Keratinocyte (primary cell): ENCODE data around the gene SLC51A. TPM values are rescaled to one million over a fixed set of nuclear protein-coding genes. Genes with fewer than 3 reads are reported as not detected.
"Not testable (repeated sequence)": the region's sequence is repeated elsewhere in the genome, so short reads cannot be mapped to it uniquely, and the experiment has no call there.

Experiments used
- DNase-seq: peaks from one replicate; pipeline ENCODE4 v3.0.0-alpha.2; 2011; ENCODE audit warnings: low read depth, missing footprints, low spot score
- FAIRE-seq: peaks from 2 replicates; lab custom pipeline; 2011; peaks lifted over from hg19 to GRCh38; lab: Jason Lieb, UNC
- H2AFZ ChIP-seq: 2 replicates; pipeline ENCODE4 v1.6.0; 2012; ENCODE audit warnings: low read length, control low read depth, inconsistent platforms; ENCODE audit not compliant: control insufficient read depth
- H3K27ac ChIP-seq: 2 replicates; pipeline ENCODE4 v1.5.1; 2011; ENCODE audit warnings: low read length; ENCODE audit not compliant: control insufficient read depth, insufficient read depth
- H3K27me3 ChIP-seq: 3 replicates; pipeline ENCODE4 v1.6.0; 2011; ENCODE audit warnings: low read length; ENCODE audit not compliant: control insufficient read depth, insufficient read depth; ENCODE audit errors: extremely low read depth
- H3K36me3 ChIP-seq, 2 experiments: 2 replicates in 1 of 2; 3 replicates in 1 of 2; pipeline ENCODE4 v1.5.1; 2011; ENCODE audit warnings: low read length in 2 of 2, mild to moderate bottlenecking in 1 of 2; ENCODE audit not compliant: control insufficient read depth in 2 of 2, insufficient read depth in 2 of 2; ENCODE audit errors: extremely low read depth in 1 of 2
- H3K4me1 ChIP-seq: 3 replicates; pipeline ENCODE4 v1.5.1; 2011; ENCODE audit warnings: low read length; ENCODE audit not compliant: control insufficient read depth, insufficient read depth; ENCODE audit errors: extremely low read depth
- H3K4me2 ChIP-seq: 3 replicates; pipeline ENCODE4 v1.6.0; 2011; ENCODE audit warnings: low read depth, low read length; ENCODE audit not compliant: control insufficient read depth, insufficient read depth; ENCODE audit errors: extremely low read depth
- H3K4me3 ChIP-seq, 3 experiments: fragments of 200-600 bp in 1 of 3; sonication (generic) in 1 of 3; 2 replicates in 2 of 3; 3 replicates in 1 of 3; pipeline ENCODE4 v1.5.1; 2011 to 2016; ENCODE audit warnings: low read length in 3 of 3, mild to moderate bottlenecking in 3 of 3, control low read depth in 2 of 3, inconsistent platforms in 1 of 3, low read depth in 1 of 3, mixed read lengths in 1 of 3, mixed run types in 1 of 3, moderate library complexity in 1 of 3; ENCODE audit not compliant: control insufficient read depth in 2 of 3, insufficient read depth in 2 of 3; ENCODE audit errors: extremely low read depth in 1 of 3
- H3K79me2 ChIP-seq: 2 replicates; pipeline ENCODE4 v1.6.0; 2012; ENCODE audit warnings: low read length; ENCODE audit not compliant: control insufficient read depth, insufficient read depth
- H3K9ac ChIP-seq: 3 replicates; pipeline ENCODE4 v1.6.0; 2011; ENCODE audit warnings: low read length; ENCODE audit not compliant: control insufficient read depth, insufficient read depth; ENCODE audit errors: extremely low read depth
- H3K9me1 ChIP-seq: 3 replicates; pipeline ENCODE4 v1.6.0; 2011; ENCODE audit warnings: low read length; ENCODE audit not compliant: control insufficient read depth, insufficient read depth; ENCODE audit errors: extremely low read depth
- H3K9me3 ChIP-seq: 2 replicates; pipeline ENCODE4 v1.5.1; 2012; ENCODE audit warnings: low read depth, low read length; ENCODE audit not compliant: control insufficient read depth
- H4K20me1 ChIP-seq: 3 replicates; pipeline ENCODE4 v1.6.0; 2011; ENCODE audit warnings: low read length; ENCODE audit not compliant: control insufficient read depth, insufficient read depth; ENCODE audit errors: extremely low read depth
- EZH2 ChIP-seq: IDR thresholded peaks from one replicate; pipeline ENCODE4 v1.6.1; 2012; ENCODE audit warnings: inconsistent platforms, mild to moderate bottlenecking, low read length, moderate library complexity
- dilution Hi-C: fragments of 300-500 bp; cut with MboI; formaldehyde crosslinking; loops from one replicate; pipeline ENCODE4 v1.7.0; 2020; ENCODE audit warnings: low sequenced_read_pairs; ENCODE audit not compliant: extremely low pct_ligation_motif_present
- polyA plus RNA-seq, 5 experiments: library from polyadenylated mRNA; depleted of rRNA in 3 of 5; stranded (reverse) in 3 of 5; stranded (forward) in 1 of 5; unstranded in 1 of 5; fragments of >200 nt; gene quantifications; 1 replicate in 1 of 5; 2 replicates in 3 of 5; 3 replicates in 1 of 5; pipeline versions ENCODE4 v1.2.1 to v1.2.3, GENCODE V29; 2011 to 2012; ENCODE audit warnings: missing spikeins in 2 of 5, low read depth in 1 of 5, low replicate concordance in 1 of 5
- TF ChIP-seq, protein P1 (sequence below), 3 experiments: IDR thresholded peaks in 1 of 3; conservative IDR thresholded peaks in 1 of 3; optimal IDR thresholded peaks in 1 of 3; 2 replicates in 2 of 3; 3 replicates in 1 of 3; pipeline versions ENCODE3 to v1.5.1; 2011; ENCODE audit warnings: low read length in 3 of 3, mild to moderate bottlenecking in 3 of 3, moderate library complexity in 2 of 3, control low read depth in 1 of 3, inconsistent platforms in 1 of 3; ENCODE audit not compliant: insufficient read depth in 2 of 3; ENCODE audit errors: extremely low read depth in 1 of 3

SLC51A gene
- polyA plus RNA-seq, 1 donor (not counting 4 experiments of a cell fraction or from before 2014, with no cell fraction given), result not detected

DNA sequence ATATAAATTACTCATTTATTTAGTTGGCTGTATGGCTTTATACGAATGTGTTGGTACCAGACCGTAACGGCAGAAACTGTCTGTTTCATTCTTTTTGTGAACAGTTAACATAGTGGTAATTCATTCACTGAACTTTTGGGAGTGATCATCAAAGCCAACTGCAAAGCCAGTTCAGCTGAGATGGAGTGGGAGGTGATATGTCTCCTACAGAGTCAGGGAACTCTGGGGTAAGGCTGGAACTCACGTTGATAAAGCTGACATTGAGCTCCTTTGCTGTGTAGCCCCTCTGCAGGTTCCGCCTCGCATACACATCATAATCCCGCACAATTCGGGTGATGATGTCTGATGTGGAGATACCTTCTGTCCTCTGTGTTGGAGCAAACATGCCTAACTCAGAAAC lies 25.4 kb downstream of the SLC51A start:
- dilution Hi-C loops, result no loop called here
- Histone ChIP-seq H2AFZ (no peak overlapping the region), H3K27ac (no peak overlapping the region)

DNA sequence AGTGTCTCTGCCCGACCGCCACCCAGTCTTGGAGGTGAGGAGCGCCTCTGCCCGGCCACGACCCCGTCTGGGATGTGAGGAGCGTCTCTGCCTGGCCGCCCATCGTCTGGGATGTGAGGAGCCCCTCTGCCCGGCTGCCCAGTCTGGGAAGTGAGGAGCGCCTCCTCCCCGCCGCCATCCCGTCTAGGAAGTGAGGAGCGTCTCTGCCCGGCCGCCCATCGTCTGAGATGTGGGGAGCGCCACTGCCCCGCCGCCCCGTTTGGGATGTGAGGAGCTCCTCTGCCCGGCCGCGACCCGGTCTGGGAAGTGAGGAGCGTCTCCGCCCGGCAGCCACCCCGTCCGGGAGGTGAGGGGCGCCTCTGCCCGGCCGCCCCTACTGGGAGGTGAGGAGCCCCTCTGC lies 27.8 kb downstream of the SLC51A start:
- H4K20me1 ChIP-seq, H3K4me3 ChIP-seq, DNase-seq, H3K4me2 ChIP-seq, H2AFZ ChIP-seq, H3K27me3 ChIP-seq, H3K27ac ChIP-seq, H3K79me2 ChIP-seq, FAIRE-seq, H3K9me3 ChIP-seq, H3K9ac ChIP-seq, H3K9me1 ChIP-seq, dilution Hi-C loops, H3K4me1 ChIP-seq: not testable (repeated sequence)
- H3K36me3 ChIP-seq, result peaks cover 32 to 39% of the 10 kb centered on the region in 2 experiments

More for the DNA sequence above, 25.4 kb downstream of the SLC51A start:
- Histone ChIP-seq H3K79me2 (no peaks in the 10 kb centered on the region), H3K9me3 (no peaks in the 10 kb centered on the region), H4K20me1 (no peaks in the 10 kb centered on the region), H3K4me1 (no peaks in the 10 kb centered on the region), H3K9ac (no peak overlapping the region), H3K36me3 (peaks cover 41 to 45% of the 10 kb centered on the region in 2 experiments), H3K9me1 (no peaks in the 10 kb centered on the region), H3K4me3 (no peak overlapping the region), H3K4me2 (no peak overlapping the region), H3K27me3 (no peaks in the 10 kb centered on the region)
- TF ChIP-seq, protein P1, sequence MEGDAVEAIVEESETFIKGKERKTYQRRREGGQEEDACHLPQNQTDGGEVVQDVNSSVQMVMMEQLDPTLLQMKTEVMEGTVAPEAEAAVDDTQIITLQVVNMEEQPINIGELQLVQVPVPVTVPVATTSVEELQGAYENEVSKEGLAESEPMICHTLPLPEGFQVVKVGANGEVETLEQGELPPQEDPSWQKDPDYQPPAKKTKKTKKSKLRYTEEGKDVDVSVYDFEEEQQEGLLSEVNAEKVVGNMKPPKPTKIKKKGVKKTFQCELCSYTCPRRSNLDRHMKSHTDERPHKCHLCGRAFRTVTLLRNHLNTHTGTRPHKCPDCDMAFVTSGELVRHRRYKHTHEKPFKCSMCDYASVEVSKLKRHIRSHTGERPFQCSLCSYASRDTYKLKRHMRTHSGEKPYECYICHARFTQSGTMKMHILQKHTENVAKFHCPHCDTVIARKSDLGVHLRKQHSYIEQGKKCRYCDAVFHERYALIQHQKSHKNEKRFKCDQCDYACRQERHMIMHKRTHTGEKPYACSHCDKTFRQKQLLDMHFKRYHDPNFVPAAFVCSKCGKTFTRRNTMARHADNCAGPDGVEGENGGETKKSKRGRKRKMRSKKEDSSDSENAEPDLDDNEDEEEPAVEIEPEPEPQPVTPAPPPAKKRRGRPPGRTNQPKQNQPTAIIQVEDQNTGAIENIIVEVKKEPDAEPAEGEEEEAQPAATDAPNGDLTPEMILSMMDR (optimal IDR thresholded peaks at IDR 0.05 in 1 of 3, IDR thresholded peaks at IDR 0.05 in 1 of 3, conservative IDR thresholded peaks at IDR 0.05 in 1 of 3; ENCODE audit: extremely low read depth in 1 of 3, insufficient read depth in 2 of 3, low read length in 3 of 3), result no peak
- no peak for TF ChIP-seq EZH2
- FAIRE-seq, result no peak
- no peak for DNase-seq
